Upper lobe of left lung (tissue), 6 donors: ENCODE measurements around the gene FCRL1. TPM values are rescaled to one million over a fixed set of nuclear protein-coding genes. Genes with fewer than 3 reads are reported as not detected.

ENCODE experiments used
- ATAC-seq, 2 donors: fragments of 200-7000 bp; cut with Tn5 transposase; one replicate each; pipeline ENCODE4 v1.9.1; 2022; ENCODE audit warnings: mild to moderate bottlenecking in 2 of 2, moderate library complexity in 2 of 2; ENCODE audit not compliant: low FRiP score in 2 of 2
- DNase-seq, 2 donors: peaks; one replicate each; pipeline ENCODE4 v3.0.0-alpha.2; 2019 to 2020
- H3K27ac ChIP-seq, 4 donors: fragments of 200-600 bp; sonication (generic); one replicate each; pipeline ENCODE4 v1.5.1; 2016 to 2019
- H3K27me3 ChIP-seq, 4 donors: fragments of 200-600 bp; sonication (generic); one replicate each; pipeline ENCODE4 v1.5.1; 2017 to 2019
- H3K36me3 ChIP-seq, 4 donors: fragments of 200-600 bp; sonication (generic); one replicate each; pipeline ENCODE4 v1.5.1; 2016 to 2019
- H3K4me1 ChIP-seq, 4 donors: fragments of 200-600 bp; sonication (generic); one replicate each; pipeline ENCODE4 v1.5.1; 2018 to 2019
- H3K4me3 ChIP-seq, 4 donors: fragments of 200-600 bp; sonication (generic); one replicate each; pipeline ENCODE4 v1.5.1; 2017 to 2019; ENCODE audit warnings: mild to moderate bottlenecking in 2 of 4, moderate library complexity in 1 of 4
- H3K9me3 ChIP-seq, 4 donors: fragments of 200-600 bp; sonication (generic); one replicate each; pipeline ENCODE4 v1.5.1; 2018 to 2019
- EP300 ChIP-seq, 4 donors: sonication (generic); formaldehyde crosslinking; IDR thresholded peaks; one replicate each; pipeline ENCODE4 v1.5.1; 2017; ENCODE audit warnings: antibody characterized with exemption in 4 of 4, control low read depth in 2 of 4
- POLR2A ChIP-seq, 4 donors: fragments of 450-650 bp; IDR thresholded peaks; one replicate each; pipeline ENCODE4 v1.5.1; 2016 to 2017; ENCODE audit warnings: antibody characterized with exemption in 4 of 4, mild to moderate bottlenecking in 2 of 4
- POLR2AphosphoS5 ChIP-seq, 2 donors: sonication (generic); formaldehyde crosslinking; IDR thresholded peaks; one replicate each; pipeline ENCODE4 v1.5.1; 2017; ENCODE audit warnings: antibody characterized with exemption in 2 of 2
- WGBS, 2 donors: methylation state at CpG; one replicate each; pipeline ENCODE4 v1.1.5; 2017 to 2018; 5-methylcytosine and 5-hydroxymethylcytosine counted together
- total RNA-seq, 6 donors: library from RNA; depleted of rRNA in 4 of 6; stranded (reverse); fragments of >200 nt in 4 of 6; gene quantifications; one replicate each; pipeline versions ENCODE4 v1.1.0 to v1.2.1, GENCODE V29; 2016 to 2021
- TF ChIP-seq, protein P1 (sequence below), 6 experiments: fragments of 450-650 bp in 4 of 6; fragments of 200-600 bp in 2 of 6; sonication (generic) in 2 of 6; IDR thresholded peaks; one replicate each; pipeline ENCODE4 v1.5.1; 2016 to 2019; ENCODE audit warnings: antibody characterized with exemption in 6 of 6
- donor health status: DM: no; HTN: no; CAD: no; lungs with moderate emphysema.
- donor health status: DM: no; HTN: yes; CAD: no; lungs with severe emphysema.

FCRL1 gene
- total RNA-seq, 6 donors from 2014 or later = 1.2 to 18.9 (median 3.6) TPM

- 67 to 70% methylated on average over 3 of the region's 3 CpGs for WGBS, 2 donors
- ATAC-seq = no peak
- no peaks in the 10 kb centered on the region for H3K36me3 ChIP-seq
- no peak for DNase-seq
- TF ChIP-seq, protein P1, sequence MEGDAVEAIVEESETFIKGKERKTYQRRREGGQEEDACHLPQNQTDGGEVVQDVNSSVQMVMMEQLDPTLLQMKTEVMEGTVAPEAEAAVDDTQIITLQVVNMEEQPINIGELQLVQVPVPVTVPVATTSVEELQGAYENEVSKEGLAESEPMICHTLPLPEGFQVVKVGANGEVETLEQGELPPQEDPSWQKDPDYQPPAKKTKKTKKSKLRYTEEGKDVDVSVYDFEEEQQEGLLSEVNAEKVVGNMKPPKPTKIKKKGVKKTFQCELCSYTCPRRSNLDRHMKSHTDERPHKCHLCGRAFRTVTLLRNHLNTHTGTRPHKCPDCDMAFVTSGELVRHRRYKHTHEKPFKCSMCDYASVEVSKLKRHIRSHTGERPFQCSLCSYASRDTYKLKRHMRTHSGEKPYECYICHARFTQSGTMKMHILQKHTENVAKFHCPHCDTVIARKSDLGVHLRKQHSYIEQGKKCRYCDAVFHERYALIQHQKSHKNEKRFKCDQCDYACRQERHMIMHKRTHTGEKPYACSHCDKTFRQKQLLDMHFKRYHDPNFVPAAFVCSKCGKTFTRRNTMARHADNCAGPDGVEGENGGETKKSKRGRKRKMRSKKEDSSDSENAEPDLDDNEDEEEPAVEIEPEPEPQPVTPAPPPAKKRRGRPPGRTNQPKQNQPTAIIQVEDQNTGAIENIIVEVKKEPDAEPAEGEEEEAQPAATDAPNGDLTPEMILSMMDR (IDR thresholded peaks at IDR 0.05) = no peak
- TF ChIP-seq POLR2A (IDR thresholded peaks at IDR 0.05) (no peak), POLR2AphosphoS5 (IDR thresholded peaks at IDR 0.05) (no peak), EP300 (IDR thresholded peaks at IDR 0.05) (no peak)
- H3K4me1 ChIP-seq = no peaks in the 10 kb centered on the region
- no peaks in the 10 kb centered on the region for H3K27me3 ChIP-seq
- no peak overlapping the region for H3K27ac ChIP-seq
- H3K9me3 ChIP-seq = no peaks in the 10 kb centered on the region
- H3K4me3 ChIP-seq = no peak overlapping the region
Observed at GRCh38 chr1:157852476-157852875, 32.6 kb upstream of the FCRL1 start.

DNA sequence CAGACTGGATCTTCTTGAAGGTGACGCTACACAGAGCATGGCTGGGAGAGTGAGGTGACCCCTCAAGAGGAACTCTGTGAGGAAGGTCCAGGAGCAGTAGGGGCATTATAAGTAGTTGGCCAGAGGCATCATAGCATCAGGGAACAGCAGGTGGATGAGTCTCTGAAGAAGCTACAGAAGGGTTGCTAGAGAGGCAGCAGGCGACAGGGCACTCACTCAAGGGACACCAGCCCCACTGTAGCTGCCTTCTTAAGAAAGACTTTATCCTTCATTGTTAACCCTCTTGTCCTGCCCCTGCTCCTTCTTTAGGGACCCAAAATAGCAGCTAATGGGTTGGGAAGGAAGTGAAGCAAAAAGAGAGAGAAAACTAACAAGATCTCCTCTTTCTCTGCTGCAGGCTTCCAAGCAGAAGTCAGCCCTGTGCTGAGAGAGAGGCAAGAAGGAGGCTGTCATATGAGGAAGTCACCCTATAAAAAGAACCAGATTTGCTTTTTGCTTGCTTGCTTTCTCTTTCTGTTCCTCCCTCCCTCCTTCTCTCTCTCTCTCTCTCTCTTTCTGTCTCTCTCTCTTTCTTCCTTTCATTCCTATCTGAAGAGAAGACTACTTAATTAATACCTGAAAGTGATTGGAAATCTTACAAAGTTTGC, 29.4 kb upstream of the FCRL1 start:
- DNase-seq (no peak), ATAC-seq (peak in 1 of 2 donors; percentile 54)
- Histone ChIP-seq H3K9me3 (no peaks in the 10 kb centered on the region), H3K4me3 (no peak overlapping the region), H3K36me3 (no peaks in the 10 kb centered on the region), H3K27ac (no peak overlapping the region), H3K27me3 (no peaks in the 10 kb centered on the region), H3K4me1 (no peaks in the 10 kb centered on the region)
- TF ChIP-seq POLR2A (IDR thresholded peaks at IDR 0.05) (no peak), EP300 (IDR thresholded peaks at IDR 0.05) (no peak), POLR2AphosphoS5 (IDR thresholded peaks at IDR 0.05) (no peak)
- TF ChIP-seq, protein P1 (IDR thresholded peaks at IDR 0.05) = no peak
- WGBS, 2 donors = 86 to 90% methylated on average over 2 of the region's 2 CpGs

DNA sequence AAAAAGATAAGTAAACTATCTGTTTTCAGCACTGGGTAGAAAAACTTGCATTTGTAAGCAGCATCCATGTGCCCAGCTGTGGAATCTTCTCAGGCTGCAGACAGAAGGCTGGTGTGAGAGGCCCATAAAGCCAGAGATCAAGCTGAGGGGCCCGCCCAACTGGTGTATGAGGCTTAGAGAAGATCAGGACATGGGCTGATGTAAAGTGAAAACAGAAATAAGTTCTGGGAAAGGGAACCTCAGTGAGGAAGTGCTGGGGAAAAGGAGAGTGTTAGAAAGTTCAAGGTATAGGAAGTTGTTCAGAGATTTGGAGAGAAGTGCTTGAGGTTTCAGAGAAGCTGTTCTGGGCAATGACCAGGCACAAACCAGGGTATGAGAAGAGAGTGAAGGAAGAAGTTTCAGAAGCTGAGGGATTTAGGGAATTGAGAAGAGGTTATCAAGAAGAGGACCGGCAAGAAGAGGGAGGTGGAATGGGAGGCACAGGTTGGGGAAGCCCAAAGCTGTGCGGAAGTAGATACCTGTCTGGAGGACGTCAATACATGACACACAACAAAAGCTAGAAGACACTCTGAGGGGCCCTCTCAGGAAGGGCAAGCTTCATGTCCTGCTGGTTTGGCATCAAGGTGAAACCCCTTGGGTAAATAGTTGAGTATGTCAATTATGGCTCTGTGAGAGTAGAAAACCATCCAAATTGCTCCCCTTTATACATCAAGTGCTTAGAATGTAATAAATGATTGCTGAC, 24.3 kb upstream of the FCRL1 start:
- WGBS, 2 donors = 72 to 74% methylated on average over 4 of the region's 4 CpGs
- H3K27ac ChIP-seq = no peak overlapping the region
- DNase-seq = peak in 1 of 2 donors; percentile 32
- ATAC-seq = peak in 1 of 2 donors; percentile 79
- no peak overlapping the region for H3K4me3 ChIP-seq
- no peaks in the 10 kb centered on the region for H3K27me3 ChIP-seq
- no peaks in the 10 kb centered on the region for H3K4me1 ChIP-seq
- H3K9me3 ChIP-seq = no peaks in the 10 kb centered on the region
- H3K36me3 ChIP-seq = no peaks in the 10 kb centered on the region
- TF ChIP-seq POLR2AphosphoS5 (IDR thresholded peaks at IDR 0.05) (no peak), EP300 (IDR thresholded peaks at IDR 0.05) (no peak)
- TF ChIP-seq, protein P1 (IDR thresholded peaks at IDR 0.05) = no peak

DNA sequence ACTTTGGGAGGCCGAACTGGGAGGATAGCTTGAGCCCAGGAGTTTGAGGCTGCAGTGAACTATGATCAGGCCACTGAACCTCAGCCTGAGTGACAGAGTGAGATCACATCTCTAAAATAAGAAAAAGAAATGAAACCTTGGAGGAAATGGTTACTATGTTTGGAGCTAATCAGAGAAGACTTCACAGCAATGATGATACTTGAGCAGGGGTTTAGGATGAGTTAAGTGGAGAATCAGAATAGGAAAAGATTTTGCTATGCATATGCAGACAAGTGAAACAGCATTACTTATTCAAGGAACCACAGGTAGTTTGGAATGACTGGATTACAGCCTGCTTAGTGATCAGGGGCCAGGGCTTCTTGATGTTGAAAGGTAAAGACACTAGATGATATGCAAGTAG, 23.0 kb upstream of the FCRL1 start:
- DNase-seq = no peak
- H3K9me3 ChIP-seq = no peaks in the 10 kb centered on the region
- no peaks in the 10 kb centered on the region for H3K36me3 ChIP-seq
- TF ChIP-seq EP300 (IDR thresholded peaks at IDR 0.05) (no peak), POLR2A (IDR thresholded peaks at IDR 0.05) (no peak), POLR2AphosphoS5 (IDR thresholded peaks at IDR 0.05) (no peak)
- TF ChIP-seq, protein P1 (IDR thresholded peaks at IDR 0.05) = no peak
- no peaks in the 10 kb centered on the region for H3K4me1 ChIP-seq
- H3K27me3 ChIP-seq = no peaks in the 10 kb centered on the region
- H3K4me3 ChIP-seq = no peak overlapping the region
- no peak for ATAC-seq
- no peak overlapping the region for H3K27ac ChIP-seq
- 83 to 96% methylated on average over 1 of the region's 1 CpG for WGBS, 2 donors
